ENCODE data around the gene KCNH4. TPM values are rescaled to one million over a fixed set of nuclear protein-coding genes. Genes with fewer than 3 reads are reported as not detected.

Gene KCNH4
- total and polyA plus RNA-seq, 2 of the 13 experiments (the other 11 are each of a cell fraction or from before 2014, with no cell fraction given): 0.01 to 0.09 TPM

DNA sequence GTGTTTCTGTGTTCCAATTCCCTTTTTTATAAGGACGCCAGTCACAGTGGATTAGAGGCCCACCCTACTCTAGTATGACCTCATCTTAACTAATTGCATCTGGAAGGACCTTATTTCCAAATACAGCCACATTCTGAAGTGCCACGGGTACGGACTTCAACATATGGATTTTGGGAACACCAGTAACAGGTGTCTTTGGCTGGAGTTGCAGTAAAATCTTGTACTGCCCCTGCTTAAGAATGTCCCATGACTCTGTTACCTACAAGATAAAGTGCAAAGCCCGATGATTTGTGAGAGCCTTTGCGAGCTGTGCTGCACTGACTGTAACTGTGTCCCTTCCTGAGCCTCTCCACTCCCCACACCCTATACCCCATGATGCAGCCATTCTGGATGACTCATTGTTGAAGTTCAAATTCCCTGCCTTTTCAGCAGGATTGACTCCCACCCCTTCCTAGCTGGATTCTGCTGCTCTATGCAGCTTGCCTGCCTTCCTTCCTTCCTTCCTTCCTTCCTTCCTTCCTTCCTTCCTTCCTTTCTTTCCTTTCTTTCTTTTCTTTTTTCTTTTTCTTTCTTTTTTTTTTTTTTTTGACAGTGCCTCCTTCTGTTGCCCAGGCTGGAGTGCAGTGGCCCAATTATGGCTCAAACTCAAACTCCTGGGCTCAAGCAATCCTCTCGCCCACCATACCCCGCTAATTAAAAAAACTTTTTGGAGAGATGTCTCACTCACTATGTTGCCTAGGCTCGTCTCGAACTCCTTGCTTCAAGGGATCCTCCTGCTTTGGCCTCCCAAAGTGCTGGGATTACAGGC is 2.2 kb upstream of the KCNH4 start (continued):
- TF ChIP-seq, protein P1, sequence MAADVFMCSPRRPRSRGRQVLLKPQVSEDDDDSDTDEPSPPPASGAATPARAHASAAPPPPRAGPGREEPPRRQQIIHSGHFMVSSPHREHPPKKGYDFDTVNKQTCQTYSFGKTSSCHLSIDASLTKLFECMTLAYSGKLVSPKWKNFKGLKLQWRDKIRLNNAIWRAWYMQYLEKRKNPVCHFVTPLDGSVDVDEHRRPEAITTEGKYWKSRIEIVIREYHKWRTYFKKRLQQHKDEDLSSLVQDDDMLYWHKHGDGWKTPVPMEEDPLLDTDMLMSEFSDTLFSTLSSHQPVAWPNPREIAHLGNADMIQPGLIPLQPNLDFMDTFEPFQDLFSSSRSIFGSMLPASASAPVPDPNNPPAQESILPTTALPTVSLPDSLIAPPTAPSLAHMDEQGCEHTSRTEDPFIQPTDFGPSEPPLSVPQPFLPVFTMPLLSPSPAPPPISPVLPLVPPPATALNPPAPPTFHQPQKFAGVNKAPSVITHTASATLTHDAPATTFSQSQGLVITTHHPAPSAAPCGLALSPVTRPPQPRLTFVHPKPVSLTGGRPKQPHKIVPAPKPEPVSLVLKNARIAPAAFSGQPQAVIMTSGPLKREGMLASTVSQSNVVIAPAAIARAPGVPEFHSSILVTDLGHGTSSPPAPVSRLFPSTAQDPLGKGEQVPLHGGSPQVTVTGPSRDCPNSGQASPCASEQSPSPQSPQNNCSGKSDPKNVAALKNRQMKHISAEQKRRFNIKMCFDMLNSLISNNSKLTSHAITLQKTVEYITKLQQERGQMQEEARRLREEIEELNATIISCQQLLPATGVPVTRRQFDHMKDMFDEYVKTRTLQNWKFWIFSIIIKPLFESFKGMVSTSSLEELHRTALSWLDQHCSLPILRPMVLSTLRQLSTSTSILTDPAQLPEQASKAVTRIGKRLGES (CRISPR knock-in tag; IDR thresholded peaks at IDR 0.05; ENCODE audit: borderline replicate concordance): no peak
- TF ChIP-seq ZBTB20 (CRISPR knock-in tag; IDR thresholded peaks at IDR 0.05; ENCODE audit: borderline replicate concordance, low read depth) (no peak), ZNF326 (CRISPR knock-in tag; IDR thresholded peaks at IDR 0.05; ENCODE audit: borderline replicate concordance) (no peak), ZFP90 (CRISPR knock-in tag; IDR thresholded peaks at IDR 0.05; ENCODE audit: borderline replicate concordance) (no peak), NR2C2 (CRISPR knock-in tag; IDR thresholded peaks at IDR 0.05; ENCODE audit: borderline replicate concordance) (no peak), LCORL (IDR thresholded peaks at IDR 0.05) (no peak), LCORL (CRISPR knock-in tag; IDR thresholded peaks at IDR 0.05) (peak; percentile 59), ZNF383 (CRISPR knock-in tag; IDR thresholded peaks at IDR 0.05; ENCODE audit: borderline replicate concordance) (no peak), ZNF83 (CRISPR knock-in tag; IDR thresholded peaks at IDR 0.05; ENCODE audit: borderline replicate concordance) (no peak), ZFP36L1 (CRISPR knock-in tag; IDR thresholded peaks at IDR 0.05) (no peak), ZFP82 (CRISPR knock-in tag; IDR thresholded peaks at IDR 0.05; ENCODE audit: borderline replicate concordance) (no peak), SOX6 (IDR thresholded peaks at IDR 0.05) (no peak), SOX6 (CRISPR knock-in tag; IDR thresholded peaks at IDR 0.05) (0 out of 2 replicates have a peak, but pooled peaks have one; percentile 28), ZNF850 (CRISPR knock-in tag; conservative IDR thresholded peaks at IDR 0.05) (no peak), DMAP1 (CRISPR knock-in tag; IDR thresholded peaks at IDR 0.05) (no peak)
- TF ChIP-seq, protein P2, sequence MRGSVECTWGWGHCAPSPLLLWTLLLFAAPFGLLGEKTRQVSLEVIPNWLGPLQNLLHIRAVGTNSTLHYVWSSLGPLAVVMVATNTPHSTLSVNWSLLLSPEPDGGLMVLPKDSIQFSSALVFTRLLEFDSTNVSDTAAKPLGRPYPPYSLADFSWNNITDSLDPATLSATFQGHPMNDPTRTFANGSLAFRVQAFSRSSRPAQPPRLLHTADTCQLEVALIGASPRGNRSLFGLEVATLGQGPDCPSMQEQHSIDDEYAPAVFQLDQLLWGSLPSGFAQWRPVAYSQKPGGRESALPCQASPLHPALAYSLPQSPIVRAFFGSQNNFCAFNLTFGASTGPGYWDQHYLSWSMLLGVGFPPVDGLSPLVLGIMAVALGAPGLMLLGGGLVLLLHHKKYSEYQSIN (CRISPR knock-in tag; IDR thresholded peaks at IDR 0.05; ENCODE audit: borderline replicate concordance): no peak
- TF ChIP-seq, protein P3, sequence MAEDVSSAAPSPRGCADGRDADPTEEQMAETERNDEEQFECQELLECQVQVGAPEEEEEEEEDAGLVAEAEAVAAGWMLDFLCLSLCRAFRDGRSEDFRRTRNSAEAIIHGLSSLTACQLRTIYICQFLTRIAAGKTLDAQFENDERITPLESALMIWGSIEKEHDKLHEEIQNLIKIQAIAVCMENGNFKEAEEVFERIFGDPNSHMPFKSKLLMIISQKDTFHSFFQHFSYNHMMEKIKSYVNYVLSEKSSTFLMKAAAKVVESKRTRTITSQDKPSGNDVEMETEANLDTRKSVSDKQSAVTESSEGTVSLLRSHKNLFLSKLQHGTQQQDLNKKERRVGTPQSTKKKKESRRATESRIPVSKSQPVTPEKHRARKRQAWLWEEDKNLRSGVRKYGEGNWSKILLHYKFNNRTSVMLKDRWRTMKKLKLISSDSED (CRISPR knock-in tag; IDR thresholded peaks at IDR 0.05): no peak; the same call in 1 of the 2 replicates
- TF ChIP-seq, protein P4, sequence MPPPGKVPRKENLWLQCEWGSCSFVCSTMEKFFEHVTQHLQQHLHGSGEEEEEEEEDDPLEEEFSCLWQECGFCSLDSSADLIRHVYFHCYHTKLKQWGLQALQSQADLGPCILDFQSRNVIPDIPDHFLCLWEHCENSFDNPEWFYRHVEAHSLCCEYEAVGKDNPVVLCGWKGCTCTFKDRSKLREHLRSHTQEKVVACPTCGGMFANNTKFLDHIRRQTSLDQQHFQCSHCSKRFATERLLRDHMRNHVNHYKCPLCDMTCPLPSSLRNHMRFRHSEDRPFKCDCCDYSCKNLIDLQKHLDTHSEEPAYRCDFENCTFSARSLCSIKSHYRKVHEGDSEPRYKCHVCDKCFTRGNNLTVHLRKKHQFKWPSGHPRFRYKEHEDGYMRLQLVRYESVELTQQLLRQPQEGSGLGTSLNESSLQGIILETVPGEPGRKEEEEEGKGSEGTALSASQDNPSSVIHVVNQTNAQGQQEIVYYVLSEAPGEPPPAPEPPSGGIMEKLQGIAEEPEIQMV (CRISPR knock-in tag; IDR thresholded peaks at IDR 0.05; ENCODE audit: low read depth): no peak
- TF ChIP-seq, protein P5, sequence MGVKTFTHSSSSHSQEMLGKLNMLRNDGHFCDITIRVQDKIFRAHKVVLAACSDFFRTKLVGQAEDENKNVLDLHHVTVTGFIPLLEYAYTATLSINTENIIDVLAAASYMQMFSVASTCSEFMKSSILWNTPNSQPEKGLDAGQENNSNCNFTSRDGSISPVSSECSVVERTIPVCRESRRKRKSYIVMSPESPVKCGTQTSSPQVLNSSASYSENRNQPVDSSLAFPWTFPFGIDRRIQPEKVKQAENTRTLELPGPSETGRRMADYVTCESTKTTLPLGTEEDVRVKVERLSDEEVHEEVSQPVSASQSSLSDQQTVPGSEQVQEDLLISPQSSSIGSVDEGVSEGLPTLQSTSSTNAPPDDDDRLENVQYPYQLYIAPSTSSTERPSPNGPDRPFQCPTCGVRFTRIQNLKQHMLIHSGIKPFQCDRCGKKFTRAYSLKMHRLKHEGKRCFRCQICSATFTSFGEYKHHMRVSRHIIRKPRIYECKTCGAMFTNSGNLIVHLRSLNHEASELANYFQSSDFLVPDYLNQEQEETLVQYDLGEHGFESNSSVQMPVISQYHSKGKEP (CRISPR knock-in tag; IDR thresholded peaks at IDR 0.05): no peak
- TF ChIP-seq, protein P6, sequence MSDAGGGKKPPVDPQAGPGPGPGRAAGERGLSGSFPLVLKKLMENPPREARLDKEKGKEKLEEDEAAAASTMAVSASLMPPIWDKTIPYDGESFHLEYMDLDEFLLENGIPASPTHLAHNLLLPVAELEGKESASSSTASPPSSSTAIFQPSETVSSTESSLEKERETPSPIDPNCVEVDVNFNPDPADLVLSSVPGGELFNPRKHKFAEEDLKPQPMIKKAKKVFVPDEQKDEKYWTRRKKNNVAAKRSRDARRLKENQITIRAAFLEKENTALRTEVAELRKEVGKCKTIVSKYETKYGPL (CRISPR knock-in tag; IDR thresholded peaks at IDR 0.05): no peak

Data from HepG2 (cell line).